GM19467 (cell line): Measurements from ENCODE around the gene KIF3B.
A peak's percentile ranks its signal among the peaks of the same experiment; 100 is the strongest.
"Not testable (repeated sequence)": the region's sequence is repeated elsewhere in the genome, so short reads cannot be mapped to it uniquely, and the experiment has no call there.

Experiments used
- ATAC-seq: cut with Tn5 transposase; IDR thresholded peaks from one replicate; pipeline ENCODE4 v1.9.1; 2021; ENCODE audit warnings: mild to moderate bottlenecking, moderate library complexity; ENCODE audit not compliant: unreplicated experiment

The KIF3B gene

DNA sequence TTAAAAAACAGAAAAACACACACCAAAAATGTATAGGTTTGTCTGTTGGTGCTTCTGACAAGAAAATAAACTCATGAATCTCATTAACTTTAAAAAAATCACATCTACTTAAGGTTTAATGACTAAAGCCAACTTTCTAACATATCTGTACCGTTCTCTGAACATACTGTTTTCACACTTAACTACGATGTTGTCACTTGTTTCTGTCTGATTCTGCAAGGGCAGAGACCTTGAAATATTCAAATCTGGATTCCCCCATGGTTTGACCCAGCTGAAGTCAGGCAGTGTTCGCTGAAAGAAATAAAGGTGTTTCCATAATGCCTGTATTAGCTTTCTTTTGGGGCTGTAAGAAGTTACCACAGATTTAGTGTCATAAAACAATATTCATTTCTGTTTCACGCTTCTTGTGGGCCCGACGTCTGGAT, 78.0 kb downstream of the KIF3B start:
- no peak for ATAC-seq

DNA sequence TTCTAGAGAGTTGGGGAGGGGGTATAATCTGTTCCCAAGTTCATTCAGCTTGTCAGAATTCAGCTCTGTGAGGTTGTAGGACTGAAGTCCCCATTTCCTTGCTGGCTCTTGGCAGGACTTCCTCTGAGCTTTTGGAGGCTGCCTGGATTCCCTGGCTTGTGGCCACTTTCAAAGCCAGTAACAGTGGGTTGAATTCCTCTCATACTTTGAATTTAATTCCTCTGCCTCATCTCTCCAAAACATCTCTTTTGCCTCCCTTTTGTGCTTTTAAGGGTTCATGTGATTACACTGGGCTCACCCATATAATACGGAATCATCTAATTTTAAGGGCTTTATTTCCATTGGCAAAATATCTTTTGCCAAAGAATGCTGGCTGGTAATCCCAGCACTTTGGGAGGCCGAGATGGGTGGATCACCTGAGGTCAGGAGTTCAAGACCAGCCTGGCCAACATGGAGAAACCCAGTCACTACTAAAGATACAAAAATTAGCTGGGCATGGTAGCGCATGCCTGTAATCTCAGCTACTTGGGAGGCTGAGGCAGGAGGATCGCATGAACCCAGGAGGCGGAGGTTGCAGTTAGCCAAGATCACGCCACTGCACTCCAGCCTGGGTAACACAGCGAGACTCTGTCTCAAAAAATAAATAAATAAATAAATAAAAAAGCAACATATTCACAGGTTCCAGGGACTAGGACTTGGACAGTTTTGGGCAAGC, 78.6 kb downstream of the KIF3B start:
- ATAC-seq = not testable (repeated sequence)

DNA sequence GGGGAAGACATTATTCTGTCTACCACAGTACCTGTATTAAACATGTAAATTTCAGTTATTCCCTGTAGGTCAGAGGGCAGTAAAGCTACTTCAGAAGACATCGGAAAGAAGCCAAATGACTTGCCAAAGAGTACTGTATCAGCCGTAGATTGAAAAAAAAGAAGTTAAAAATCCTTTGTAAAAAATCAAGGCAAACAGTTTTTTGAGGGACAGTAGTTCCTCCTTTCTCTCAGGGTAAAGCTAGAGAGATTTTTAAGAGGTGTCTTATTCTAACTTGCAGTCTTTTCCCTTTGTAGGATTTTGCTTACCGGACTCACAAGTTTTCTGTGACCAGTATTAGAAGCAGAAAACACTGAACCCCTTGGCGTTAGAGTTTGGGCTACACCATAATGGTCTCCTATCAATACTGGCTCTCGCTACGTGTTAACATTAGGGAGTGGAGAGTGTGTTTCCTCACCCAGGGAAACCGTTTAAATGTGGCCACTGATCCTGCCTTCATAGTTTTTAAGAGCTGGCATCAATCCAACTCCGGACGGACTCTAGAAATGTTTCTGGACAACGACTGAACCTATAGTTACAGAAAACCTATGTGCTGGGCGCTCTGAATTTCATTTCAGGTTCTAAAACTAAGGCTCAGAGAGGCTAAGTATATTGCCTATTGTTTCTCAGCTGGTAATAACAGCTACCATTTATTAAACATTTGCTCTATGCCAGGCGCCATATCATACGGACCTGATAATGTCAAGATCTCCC, 79.3 kb downstream of the KIF3B start:
- no peak for ATAC-seq

DNA sequence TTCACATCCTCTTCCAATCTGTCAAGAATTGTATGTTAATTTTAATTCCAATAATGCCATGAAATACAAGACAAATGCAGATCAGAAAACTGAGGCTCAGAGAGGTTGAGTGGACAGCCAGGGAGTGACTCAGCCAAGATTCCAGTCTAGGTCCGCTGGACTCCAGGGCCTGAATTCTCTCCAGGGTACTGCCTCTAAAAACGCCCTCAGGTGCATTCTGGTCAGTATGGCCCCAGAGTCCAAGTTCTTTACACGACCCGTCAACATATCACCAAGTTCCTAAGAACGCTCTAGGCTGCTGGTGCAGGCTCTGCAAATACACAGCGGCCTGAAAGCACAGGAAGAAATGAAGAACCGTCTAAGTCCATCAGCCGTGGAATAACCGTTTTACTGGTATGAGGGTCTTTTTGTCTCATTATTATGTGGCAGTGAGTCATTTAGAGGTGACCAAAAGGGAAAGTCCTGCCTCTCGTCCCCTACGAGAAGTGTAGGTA, 80.0 kb downstream of the KIF3B start:
- ATAC-seq = no peak

DNA sequence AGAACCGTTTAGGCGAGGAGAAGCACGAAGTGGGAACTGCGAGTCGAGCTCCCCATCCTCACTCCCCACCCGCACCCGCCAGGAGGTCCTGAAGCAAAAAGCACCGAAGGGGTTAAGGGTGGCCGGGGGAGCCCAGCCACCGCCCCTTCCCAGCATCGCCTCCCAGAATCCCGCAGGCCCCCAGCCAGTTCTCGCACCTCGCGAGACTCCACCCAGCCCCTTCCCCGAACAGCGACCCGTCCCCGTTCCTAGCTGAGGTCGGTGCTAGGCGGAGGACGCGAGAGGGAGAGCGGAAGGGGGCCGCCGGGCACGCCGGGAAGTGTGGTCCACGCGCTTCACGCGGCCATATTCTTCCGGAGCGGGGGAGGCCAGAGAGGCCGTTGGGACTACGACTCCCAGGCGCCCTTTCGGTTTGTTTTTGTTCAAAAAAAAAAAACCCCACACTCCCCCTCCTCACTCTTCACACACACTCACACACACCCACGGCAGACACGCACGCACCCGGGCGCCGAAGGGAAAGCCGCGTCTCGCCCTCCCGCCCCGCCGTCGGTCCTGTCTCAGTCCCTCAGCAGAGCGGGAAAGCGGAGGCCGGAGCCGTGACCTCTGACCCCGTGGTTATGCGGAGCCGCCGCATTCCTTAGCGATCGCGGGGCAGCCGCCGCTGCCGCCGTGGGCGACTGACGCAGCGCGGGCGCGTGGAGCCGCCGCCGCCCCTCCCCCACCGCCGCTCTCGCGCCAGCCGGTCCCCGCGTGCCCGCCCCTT, 80.6 kb downstream of the KIF3B start, which contains the start of gene ASXL1:
Gene ASXL1, plus strand, starts transcription at position 463 of the 763 bp plus-strand sequence. CDS start 445 bp downstream, outside the sequence.
- ATAC-seq = peak; percentile 65

DNA sequence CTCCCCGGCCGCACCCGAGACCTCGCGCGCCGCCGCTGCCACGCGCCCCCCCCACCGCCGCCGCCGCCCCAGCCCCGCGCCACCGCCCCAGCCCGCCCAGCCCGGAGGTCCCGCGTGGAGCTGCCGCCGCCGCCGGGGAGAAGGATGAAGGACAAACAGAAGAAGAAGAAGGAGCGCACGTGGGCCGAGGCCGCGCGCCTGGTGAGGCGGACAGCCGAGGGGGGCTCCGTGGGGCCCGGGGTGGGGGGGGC, 81.1 kb downstream of the KIF3B start:
- ATAC-seq = no peak

DNA sequence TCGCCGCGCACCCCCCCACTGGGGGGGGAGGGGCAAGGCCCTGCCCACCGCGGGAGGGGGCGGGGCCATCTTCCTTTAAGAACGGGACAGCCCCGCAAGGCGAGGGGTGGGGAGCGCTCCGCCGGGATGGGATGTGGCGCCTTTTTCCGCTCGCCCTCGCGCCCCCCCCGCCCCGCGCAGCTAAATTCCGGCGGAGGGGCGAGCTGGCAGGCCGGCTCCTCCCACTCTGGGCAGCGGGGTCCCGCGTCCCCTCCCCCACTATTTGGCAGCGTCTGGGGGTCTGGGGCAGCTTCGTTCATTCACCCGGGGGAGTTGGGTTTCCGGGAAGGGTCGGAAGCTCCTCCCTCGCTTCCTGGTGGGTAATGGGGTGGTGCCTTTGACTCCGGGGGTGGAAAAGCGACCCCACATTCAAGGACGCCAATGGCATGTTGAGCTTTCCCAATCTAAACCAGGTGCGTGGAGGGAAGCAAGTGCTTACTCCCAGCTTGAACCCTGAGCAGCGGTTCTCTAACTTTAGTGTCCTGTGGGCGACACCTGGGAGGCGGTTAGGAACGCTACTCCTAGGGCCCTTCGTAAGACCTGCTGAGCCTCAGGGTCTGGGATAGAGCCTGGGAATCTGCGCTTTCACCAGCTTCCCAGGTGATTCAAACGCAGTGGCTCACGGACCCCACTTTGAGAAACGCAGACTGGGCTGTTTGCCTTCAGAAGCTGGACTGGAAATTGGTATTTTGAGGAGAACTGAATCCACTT, 81.6 kb downstream of the KIF3B start:
- ATAC-seq = no peak

DNA sequence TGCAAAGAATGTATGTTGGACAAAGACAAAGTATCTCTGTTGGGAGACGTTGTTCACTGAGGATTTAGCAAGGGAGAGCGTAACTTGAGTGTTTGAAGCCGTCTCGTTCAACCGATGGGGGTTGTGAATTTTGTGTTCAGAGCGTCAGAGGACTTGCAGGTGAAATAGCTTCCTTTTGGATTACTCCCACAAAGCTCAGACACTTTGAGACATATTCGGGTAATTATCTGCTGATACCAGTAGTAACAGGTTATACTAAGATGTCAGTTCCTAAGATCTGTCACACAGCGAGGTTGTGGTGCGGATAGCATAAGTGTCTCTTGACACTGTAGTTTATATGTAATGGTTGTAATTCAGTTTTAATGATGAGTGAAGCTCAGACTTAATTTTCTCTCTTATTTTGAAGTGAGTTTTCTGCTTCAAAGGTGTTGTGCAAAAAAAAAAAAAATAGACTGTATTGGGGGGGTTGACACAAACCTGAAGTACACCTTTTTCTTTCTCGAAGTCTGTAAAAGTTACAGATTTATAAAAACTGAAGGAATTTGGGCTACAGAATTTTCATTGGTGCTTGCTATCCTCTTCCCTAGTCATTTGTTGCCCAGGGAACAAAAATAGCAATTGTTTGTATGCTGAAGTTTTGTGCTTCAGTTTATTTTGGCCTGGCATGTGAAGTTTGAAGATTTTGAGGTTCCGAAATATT, 82.3 kb downstream of the KIF3B start:
- ATAC-seq = no peak

DNA sequence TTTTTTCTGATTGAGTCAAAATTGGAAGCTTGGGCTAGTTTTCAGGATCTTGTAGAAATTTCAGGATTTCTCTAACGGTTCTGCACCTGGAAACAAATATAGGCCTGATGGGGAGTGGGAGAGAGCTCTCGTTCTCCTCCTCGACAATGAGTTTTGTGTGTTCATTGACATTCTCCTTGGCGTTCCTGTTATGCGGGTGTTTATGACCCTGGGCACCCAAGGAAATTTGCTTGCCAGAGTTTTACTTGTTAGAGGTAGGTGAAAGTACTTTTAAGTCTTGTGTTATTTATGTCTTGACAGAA, 82.8 kb downstream of the KIF3B start:
- no peak for ATAC-seq

DNA sequence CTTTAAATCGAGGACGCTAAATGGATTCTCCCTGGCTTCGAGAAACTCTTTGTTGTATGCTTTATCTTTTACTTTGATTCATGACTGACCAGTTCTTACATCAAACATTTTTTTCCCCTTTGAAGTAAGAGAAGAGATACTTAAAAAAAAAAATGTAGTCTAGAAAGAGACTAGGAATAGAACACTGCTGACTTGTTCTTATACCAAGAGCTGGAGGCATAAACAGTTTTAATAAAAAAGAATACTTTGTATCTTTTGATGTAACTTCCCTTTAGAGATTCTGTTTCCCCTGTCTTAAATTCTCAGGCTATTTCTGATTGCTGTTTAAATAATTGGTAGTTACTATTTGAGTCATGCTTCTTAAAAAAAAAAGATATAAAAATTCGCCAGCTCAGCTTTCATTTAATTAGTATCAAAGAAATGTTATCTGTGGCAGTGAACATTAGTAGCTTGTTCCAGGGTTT, 85.5 kb downstream of the KIF3B start:
- no peak for ATAC-seq

DNA sequence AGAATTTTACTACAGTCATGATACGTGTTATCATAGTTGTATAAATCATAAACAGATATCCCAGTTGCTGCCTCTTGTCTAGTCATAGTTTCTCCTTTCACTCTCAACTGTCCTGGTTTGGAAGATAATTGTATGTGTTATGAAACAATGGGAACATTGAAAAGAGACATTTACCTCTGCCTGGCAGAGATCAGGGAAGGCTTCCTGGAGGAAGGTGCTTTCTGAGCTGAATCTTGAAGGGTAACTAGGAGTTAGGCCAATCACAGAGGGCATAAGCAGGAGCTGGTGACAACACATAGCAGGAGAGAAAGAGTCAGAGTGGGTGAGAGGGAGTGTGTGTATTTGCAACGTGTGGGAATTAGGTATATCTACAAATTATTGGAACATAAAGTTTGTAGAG, 86.0 kb downstream of the KIF3B start:
- ATAC-seq = no peak

DNA sequence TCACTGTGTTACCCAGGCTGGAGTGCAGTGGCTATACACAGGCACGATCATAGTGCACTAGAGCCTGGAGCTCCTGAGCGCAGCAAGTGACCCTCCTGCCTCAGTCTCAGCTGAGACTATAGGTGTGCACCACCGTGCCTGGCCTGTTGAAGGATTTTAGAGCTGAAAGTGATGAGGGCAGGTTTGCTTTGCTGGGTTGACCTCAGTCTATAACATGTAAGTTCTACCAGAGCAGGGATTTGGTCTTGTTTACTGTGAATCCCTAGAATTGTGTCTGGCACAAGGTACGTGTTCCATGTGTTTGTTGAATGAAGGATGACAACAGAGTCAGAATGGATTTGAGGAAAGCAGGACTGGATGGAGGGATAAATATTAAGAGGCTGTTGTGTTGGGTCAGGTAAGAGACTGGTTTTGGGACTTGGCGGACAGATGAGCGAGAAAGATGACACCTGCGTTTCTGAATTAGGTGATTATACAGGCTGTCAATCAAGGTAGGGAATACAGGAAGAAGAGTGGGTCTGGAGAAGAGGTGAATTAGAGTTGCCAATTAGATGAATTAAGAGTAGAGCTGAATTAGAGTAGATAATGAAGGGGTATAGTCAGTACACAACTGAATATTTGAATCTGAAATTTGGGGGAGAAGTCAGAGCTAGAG, 87.2 kb downstream of the KIF3B start:
- ATAC-seq = no peak

DNA sequence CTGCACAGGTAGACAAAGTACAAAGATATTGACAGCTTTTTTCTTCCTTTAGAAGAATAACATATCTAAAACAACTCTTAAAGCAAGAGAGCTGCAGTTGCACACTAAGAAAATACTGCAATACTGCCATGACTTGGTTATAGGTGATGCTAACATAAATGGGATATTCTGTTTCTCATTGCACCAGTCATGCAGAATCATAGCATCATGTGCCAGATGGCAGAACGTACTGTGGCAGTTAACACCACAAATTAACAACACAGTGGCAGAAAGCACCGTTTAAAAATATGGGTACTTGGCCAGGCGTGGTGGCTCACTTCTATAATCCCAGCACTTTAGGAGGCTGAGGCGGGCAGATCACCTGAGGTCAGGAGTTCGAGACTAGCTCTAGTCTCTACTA, 88.1 kb downstream of the KIF3B start:
- no peak for ATAC-seq

DNA sequence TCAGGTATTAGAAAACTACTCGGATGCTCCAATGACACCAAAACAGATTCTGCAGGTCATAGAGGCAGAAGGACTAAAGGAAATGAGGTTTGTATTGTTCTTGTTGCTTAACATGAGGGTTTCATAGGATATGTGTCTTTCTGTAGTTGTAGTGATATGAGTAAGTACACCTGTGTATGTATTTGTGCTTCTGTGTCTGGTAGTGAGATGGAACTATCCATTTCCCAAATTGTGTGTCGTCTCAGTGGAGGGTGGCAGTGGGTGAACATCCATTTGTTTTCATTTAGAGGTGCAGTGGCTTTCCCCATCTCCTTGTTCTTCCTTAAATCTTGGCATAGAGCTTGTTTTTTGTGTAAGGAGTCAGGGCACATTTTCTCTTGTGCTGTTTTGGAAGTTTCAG, 88.9 kb downstream of the KIF3B start:
- no peak for ATAC-seq

DNA sequence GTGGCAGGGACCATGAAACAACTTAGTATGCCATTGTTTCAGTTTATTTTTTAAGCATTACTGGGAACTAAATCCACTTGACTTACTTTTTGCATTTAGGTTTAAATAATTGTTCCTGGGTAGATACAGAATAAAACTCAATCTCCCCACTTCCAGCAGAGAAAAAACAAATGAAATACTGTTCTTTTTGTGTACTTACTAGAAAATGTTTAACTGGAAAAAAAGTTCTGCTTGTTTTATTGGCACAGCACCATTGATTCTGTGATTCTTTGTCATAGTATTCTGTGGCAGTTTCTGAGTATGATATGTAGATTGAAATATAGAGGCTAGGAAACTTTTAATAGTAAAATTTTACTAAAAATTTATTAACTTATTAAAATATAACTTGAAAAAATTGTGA, 90.9 kb downstream of the KIF3B start:
- no peak for ATAC-seq

DNA sequence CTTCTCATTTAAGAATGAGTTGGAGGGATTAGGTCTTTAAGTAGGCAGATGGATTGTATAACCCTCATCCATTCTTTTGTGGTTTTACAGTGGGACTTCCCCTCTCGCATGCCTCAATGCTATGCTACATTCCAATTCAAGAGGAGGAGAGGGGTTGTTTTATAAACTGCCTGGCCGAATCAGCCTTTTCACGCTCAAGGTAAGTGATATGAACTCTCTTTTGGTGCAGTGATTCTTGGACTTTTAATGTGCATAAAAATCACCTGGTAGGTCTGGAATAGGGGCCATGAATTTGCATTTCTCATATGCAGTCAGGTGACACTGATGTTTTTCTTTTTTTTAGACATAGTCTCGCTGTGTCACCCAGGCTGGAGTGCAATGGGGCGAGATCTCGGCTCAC, 91.5 kb downstream of the KIF3B start:
- no peak for ATAC-seq

DNA sequence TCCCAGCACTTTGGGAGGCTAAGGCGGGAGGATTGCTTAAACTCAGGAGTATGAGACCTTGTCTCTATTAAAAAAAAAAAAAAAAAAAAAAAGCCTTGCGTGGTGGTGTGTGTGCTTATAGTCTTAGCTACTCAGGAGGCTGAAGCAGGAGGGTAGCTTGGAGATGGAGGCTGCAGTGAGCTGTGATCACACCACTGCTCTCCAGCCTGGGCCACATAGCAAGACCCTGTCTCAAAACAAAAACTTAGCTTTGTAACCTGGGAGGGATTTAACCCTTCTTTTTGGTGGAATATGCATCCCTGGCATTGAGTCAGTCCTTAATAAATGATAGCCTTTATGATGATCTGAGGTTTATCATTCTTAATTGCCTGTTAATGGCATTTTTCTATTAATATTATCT, 93.4 kb downstream of the KIF3B start:
- no peak for ATAC-seq

DNA sequence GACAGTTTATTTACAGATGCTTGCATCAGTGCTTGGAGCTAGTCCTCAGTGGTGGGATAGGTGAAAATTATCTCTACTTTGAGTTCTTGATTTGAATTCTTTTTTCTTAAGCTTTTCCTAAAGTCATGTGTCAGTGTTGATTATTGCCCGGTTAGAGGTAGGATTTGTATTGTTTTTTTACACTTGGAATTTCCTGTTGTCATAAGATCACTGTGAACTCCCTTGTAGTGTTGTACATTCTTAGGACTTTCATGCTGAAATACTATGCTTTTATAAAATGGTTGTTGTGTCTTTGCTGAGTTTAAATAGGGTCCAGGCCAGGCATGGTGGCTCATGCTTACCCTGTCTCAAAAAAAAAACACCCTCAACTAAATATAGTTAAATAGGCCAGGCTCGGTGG, 101.0 kb downstream of the KIF3B start:
- no peak for ATAC-seq

DNA sequence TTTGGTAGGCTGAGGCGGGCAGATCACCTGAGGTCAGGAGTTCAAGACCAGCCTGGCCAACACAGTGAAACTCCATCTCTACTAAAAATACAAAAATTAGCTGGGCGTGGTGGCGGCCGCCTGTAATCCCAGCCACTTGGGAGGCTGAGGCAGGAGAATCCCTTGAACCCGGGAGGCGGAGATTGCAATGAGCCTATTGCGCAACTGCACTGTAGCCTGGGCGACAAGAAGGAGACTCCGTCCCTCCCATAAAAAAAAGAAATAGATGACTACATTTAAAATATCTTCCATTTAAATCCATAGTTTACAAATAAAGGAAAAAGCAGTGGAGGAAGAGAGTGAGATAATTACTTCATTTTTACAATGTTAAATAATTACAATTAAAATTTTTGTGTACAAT, 102.6 kb downstream of the KIF3B start:
- ATAC-seq = not testable (repeated sequence)

DNA sequence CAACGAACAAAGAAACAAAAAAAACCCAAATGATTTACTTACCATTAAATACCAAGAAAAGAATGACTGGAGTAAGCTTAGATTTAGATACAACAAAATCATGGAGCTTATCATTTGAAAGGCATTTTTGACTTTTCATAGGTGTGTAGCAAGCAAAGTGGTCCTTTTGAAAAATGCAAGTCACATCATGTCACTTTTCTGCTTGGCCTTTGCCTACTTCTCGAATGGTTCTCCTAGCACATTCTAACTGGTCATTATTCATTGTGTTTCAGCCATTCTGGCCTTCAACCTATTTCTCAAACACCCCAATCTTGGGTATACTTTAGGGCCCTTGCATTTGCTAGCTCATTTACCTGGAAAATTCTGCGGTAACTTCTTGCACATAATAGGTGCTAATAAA, 103.3 kb downstream of the KIF3B start:
- no peak for ATAC-seq
